GM18870 (cell line): ENCODE results near the gene PARD3B.

Experiments used
- ATAC-seq: cut with Tn5 transposase; IDR thresholded peaks from one replicate; pipeline ENCODE4 v1.9.1; 2021; ENCODE audit warnings: moderate library complexity; ENCODE audit not compliant: unreplicated experiment

Gene PARD3B

GRCh38 chr2:205659922-205660321 lies 1114.6 kb downstream of the PARD3B start:
- no peak for ATAC-seq

- ATAC-seq: no peak
These were observed 1115.3 kb downstream of the PARD3B start for GRCh38 chr2:205660521-205661124.

- no peak for ATAC-seq
These were observed 1116.0 kb downstream of the PARD3B start for GRCh38 chr2:205661281-205661680.

- no peak for ATAC-seq
These were observed 1117.1 kb downstream of the PARD3B start for GRCh38 chr2:205662206-205662965.

GRCh38 chr2:205665791-205666190 lies 1120.5 kb downstream of the PARD3B start:
- ATAC-seq: no peak
